GM20000 (cell line): ENCODE measurements around the gene ST6GALNAC3.

Source experiments
- DNase-seq: peaks from one replicate; pipeline ENCODE4 v3.0.0; 2012; ENCODE audit warnings: low spot score
- TF ChIP-seq, protein P1 (sequence below): IDR thresholded peaks from 2 replicates; pipeline ENCODE4 v1.5.1; 2012; ENCODE audit warnings: mild to moderate bottlenecking, control low read depth; ENCODE audit errors: extremely low read depth, missing control alignments

Gene ST6GALNAC3

DNA sequence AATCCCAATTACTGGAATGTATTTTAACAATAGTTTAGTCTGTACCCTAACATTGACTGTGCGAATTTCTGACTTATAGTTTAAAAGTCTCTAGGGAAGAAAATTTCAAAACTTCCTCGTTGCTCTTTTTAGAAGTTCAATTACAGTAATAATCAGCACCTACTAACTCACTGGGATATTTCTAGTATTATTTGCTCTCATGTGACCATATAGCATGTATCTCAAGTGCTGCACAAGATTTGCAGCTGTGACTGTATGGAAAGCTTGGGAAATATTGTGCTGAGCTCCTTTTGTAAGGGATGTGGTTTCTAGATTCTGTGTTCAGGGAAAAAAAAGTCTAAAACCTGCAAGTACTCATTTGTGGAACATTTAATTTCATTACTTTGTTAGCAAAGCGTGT lies 153.1 kb downstream of the ST6GALNAC3 start:
- DNase-seq: no peak
- TF ChIP-seq, protein P1, sequence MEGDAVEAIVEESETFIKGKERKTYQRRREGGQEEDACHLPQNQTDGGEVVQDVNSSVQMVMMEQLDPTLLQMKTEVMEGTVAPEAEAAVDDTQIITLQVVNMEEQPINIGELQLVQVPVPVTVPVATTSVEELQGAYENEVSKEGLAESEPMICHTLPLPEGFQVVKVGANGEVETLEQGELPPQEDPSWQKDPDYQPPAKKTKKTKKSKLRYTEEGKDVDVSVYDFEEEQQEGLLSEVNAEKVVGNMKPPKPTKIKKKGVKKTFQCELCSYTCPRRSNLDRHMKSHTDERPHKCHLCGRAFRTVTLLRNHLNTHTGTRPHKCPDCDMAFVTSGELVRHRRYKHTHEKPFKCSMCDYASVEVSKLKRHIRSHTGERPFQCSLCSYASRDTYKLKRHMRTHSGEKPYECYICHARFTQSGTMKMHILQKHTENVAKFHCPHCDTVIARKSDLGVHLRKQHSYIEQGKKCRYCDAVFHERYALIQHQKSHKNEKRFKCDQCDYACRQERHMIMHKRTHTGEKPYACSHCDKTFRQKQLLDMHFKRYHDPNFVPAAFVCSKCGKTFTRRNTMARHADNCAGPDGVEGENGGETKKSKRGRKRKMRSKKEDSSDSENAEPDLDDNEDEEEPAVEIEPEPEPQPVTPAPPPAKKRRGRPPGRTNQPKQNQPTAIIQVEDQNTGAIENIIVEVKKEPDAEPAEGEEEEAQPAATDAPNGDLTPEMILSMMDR: no peak

DNA sequence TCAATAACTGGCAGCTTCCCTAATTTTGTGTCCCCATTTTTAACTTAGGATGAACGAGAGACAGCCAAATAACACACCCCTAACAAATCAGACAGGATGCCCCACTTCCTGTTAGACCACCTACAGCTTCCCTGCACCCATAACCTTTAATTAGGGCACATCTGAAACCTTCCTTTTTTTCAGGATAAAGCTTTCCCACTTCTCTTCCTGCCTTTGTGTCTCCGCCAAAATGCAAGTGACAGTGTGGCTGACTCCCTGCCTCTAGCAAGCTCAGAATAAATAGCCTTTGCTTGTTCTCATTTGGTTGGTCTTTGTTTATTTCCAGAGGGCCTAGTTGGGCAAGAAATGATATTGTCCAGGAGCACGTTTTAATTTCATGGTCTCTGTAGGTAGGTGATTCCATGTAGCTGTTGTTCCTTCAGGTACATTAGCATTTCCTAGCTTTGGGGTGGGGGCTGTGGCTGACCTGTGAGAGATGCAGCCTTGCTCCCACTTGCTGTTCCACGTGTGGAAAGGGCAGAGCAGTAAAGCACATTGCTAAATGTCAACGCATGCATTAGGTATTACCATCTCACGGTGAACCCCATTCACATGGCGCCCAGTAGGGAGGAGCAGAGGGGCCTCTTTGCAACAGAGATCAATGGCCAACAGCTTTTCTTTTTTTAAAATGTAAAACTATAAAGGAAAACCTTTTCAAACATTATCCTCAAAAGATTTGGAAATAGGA lies 154.9 kb downstream of the ST6GALNAC3 start:
- DNase-seq: no peak
- TF ChIP-seq, protein P1: no peak

DNA sequence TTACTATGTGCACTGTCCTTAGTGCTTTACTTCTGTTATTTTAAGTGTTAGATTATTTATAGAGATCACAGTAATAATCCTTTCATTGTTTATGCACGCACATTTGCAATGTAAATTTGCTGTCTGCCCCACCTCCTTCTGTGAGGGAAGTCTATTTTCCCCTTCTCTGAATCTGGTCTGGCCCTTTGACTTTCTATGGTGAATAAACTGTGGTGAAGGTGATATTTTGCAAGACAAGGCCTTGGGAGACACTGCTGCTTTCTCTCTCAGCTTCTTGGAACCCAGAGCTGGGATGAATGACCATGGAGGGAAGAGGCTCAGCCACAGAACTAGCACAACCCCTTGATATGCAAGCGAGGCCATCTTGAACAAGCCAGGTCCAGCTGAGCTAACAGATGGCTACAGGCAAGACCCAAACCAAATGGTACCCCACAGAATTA lies 156.3 kb downstream of the ST6GALNAC3 start:
- TF ChIP-seq, protein P1: no peak
- DNase-seq: no peak

DNA sequence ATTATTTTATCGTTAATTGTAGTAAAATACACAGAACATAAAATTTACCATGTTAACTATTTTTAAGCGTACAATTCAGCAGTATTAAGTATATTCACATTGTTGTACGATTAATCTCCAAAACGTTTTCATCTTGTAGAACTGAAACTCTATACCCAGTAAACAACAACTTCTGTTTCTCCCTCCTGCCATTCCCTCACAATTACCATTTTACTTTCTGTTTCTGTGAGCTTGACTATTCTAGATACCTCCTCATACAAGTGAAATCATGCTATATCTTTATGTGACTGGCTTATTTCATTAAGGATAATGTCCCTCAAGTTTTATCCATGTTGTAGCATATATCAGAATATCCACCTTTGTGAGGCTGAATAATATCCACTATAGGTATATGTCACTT lies 156.8 kb downstream of the ST6GALNAC3 start:
- no peak for DNase-seq
- TF ChIP-seq, protein P1: no peak

DNA sequence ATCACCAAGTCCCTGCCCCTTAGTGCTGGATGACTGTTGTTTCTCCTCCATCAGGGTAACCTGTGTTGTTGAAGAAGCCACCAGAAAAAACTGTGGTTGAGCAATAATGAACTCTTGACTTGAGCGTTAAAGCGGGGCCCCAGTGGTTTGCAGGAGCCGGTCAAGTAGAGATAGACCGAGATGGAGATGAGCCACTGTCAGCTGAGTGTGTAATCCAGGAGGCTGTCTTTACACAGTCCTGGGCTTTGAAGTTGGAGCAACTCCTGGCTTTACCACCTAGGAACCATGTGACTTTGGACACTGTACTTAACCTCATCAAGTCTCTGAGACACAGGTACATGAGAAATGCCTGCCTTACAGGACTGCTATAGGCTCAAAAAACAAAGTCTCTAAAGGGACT lies 158.1 kb downstream of the ST6GALNAC3 start:
- DNase-seq: no peak
- TF ChIP-seq, protein P1: no peak

DNA sequence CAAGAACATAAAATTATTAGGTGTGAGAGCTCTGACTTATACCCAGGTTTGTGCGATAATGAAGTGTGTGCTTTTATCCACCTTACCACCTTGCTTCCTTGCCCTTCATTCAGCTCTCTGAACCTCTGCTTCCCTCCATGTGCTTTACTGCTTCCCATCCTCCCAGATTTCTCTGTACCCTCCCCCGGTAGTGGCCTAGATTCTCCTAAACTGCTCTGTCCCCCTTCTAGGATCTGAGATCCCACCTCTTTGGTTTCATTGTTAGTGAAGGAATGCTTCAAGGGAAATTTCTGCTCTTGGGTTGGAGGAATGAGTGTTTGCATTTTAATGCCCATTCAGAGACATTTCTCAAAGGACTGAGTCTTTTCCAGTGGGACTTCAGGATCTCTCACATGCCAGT lies 159.5 kb downstream of the ST6GALNAC3 start:
- no peak for DNase-seq
- TF ChIP-seq, protein P1: no peak

DNA sequence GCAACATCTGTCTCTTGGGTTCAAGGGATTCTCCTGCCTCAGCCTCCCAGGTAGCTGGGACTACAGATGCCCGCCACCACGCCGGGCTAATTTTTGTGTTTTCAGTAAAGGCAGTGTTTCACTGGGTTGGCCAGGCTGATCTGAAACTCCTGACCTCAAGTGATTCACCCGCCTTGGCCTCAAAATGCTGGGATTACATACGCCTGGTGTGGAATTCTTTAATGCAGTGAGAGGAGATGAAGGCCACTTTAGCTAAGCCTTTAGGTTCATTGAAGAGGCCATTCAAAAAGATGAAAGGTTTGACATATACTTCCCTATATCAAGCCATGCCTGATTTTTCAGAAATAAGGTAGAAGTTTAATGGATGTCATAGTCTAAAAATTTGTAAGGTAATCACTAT lies 162.7 kb downstream of the ST6GALNAC3 start:
- TF ChIP-seq, protein P1: no peak
- DNase-seq: no peak
